H9 (cell line): ENCODE results near the gene SETBP1. TPM values are rescaled to one million over a fixed set of nuclear protein-coding genes. Genes with fewer than 3 reads are reported as not detected.

Experiments used
- DNase-seq: peaks from one replicate; pipeline ENCODE4 v3.0.0-alpha.2; 2017
- H2AFZ ChIP-seq: one replicate; pipeline ENCODE4 v1.6.1; 2013; ENCODE audit warnings: mild to moderate bottlenecking, low read length, control low read depth, moderate library complexity
- H2AK5ac ChIP-seq: 2 replicates; pipeline ENCODE4 v1.6.1; 2013; ENCODE audit warnings: low read length, control low read depth, mixed read lengths; ENCODE audit not compliant: insufficient read length
- H2BK120ac ChIP-seq: one replicate; pipeline ENCODE4 v1.6.1; 2013; ENCODE audit warnings: low read depth, mild to moderate bottlenecking, low read length, control low read depth, inconsistent platforms; ENCODE audit not compliant: poor library complexity, severe bottlenecking
- H2BK12ac ChIP-seq: 2 replicates; pipeline ENCODE4 v1.6.1; 2013; ENCODE audit warnings: low read length, control low read depth, mixed read lengths, low read depth; ENCODE audit not compliant: insufficient read length
- H2BK15ac ChIP-seq: 2 replicates; pipeline ENCODE4 v1.6.1; 2013; ENCODE audit warnings: low read depth, low read length, control low read depth
- H2BK20ac ChIP-seq: one replicate; pipeline ENCODE4 v1.6.1; 2013; ENCODE audit warnings: low read depth, mild to moderate bottlenecking, low read length, control low read depth, inconsistent platforms; ENCODE audit not compliant: poor library complexity, severe bottlenecking
- H2BK5ac ChIP-seq: 2 replicates; pipeline ENCODE4 v1.6.1; 2013; ENCODE audit warnings: low read length, control low read depth, mixed read lengths; ENCODE audit not compliant: insufficient read length
- H3K14ac ChIP-seq: 2 replicates; pipeline ENCODE4 v1.6.1; 2013; ENCODE audit warnings: low read length, control low read depth; ENCODE audit not compliant: insufficient read depth
- H3K18ac ChIP-seq: 2 replicates; pipeline ENCODE4 v1.6.1; 2013; ENCODE audit warnings: low read depth, mild to moderate bottlenecking, mixed read lengths, low read length, control low read depth; ENCODE audit not compliant: insufficient read length
- H3K23ac ChIP-seq: 2 replicates; pipeline ENCODE4 v1.6.1; 2013; ENCODE audit warnings: low read length, control low read depth, mixed read lengths, low read depth; ENCODE audit not compliant: insufficient read length
- H3K23me2 ChIP-seq: 2 replicates; pipeline ENCODE4 v1.6.1; 2013; ENCODE audit warnings: low read depth, mild to moderate bottlenecking, mixed read lengths, low read length, control low read depth; ENCODE audit not compliant: insufficient read length, poor library complexity, severe bottlenecking
- H3K27ac ChIP-seq: 2 replicates; pipeline ENCODE4 v1.5.1; 2013; ENCODE audit warnings: low read length, control low read depth, mixed read lengths, low read depth; ENCODE audit not compliant: insufficient read length
- H3K27me3 ChIP-seq: 2 replicates; pipeline ENCODE4 v1.6.1; 2013; ENCODE audit warnings: low read length, control low read depth, inconsistent platforms; ENCODE audit not compliant: insufficient read depth
- H3K4ac ChIP-seq: 2 replicates; pipeline ENCODE4 v1.6.1; 2013; ENCODE audit warnings: low read depth, mild to moderate bottlenecking, control low read depth, inconsistent platforms, low read length, moderate library complexity
- H3K4me1 ChIP-seq: 2 replicates; pipeline ENCODE4 v1.6.1; 2013; ENCODE audit warnings: low read length, control low read depth, inconsistent platforms; ENCODE audit not compliant: insufficient read depth
- H3K4me2 ChIP-seq: 2 replicates; pipeline ENCODE4 v1.6.1; 2013; ENCODE audit warnings: low read length, control low read depth, mixed read lengths; ENCODE audit not compliant: insufficient read length, insufficient read depth
- H3K56ac ChIP-seq: 2 replicates; pipeline ENCODE4 v1.6.1; 2013; ENCODE audit warnings: low read depth, mild to moderate bottlenecking, mixed read lengths, low read length, control low read depth; ENCODE audit not compliant: insufficient read length
- H3K79me1 ChIP-seq: 2 replicates; pipeline ENCODE4 v1.6.1; 2013; ENCODE audit warnings: low read depth, mild to moderate bottlenecking, moderate library complexity, low read length, control low read depth, inconsistent platforms; ENCODE audit not compliant: insufficient read depth, poor library complexity, severe bottlenecking
- H3K79me2 ChIP-seq: 2 replicates; pipeline ENCODE4 v1.6.1; 2013; ENCODE audit warnings: low read length, control low read depth, inconsistent platforms; ENCODE audit not compliant: insufficient read depth
- H3K9ac ChIP-seq: 2 replicates; pipeline ENCODE4 v1.6.1; 2013; ENCODE audit warnings: low read length, control low read depth, mixed read lengths; ENCODE audit not compliant: insufficient read length; ENCODE audit errors: extremely low read depth
- H3K9me3 ChIP-seq: one replicate; pipeline ENCODE4 v1.6.1; 2013; ENCODE audit warnings: low read depth, low read length, inconsistent platforms; ENCODE audit not compliant: control insufficient read depth
- H3T11ph ChIP-seq: one replicate; pipeline ENCODE4 v1.6.1; 2013; ENCODE audit warnings: mild to moderate bottlenecking, low read length, control low read depth, inconsistent platforms
- H4K20me1 ChIP-seq: one replicate; pipeline ENCODE4 v1.6.1; 2013; ENCODE audit not compliant: control insufficient read depth, insufficient read length, insufficient read depth
- H4K5ac ChIP-seq: 2 replicates; pipeline ENCODE4 v1.6.1; 2013; ENCODE audit warnings: low read depth, mild to moderate bottlenecking, mixed read lengths, low read length, control low read depth; ENCODE audit not compliant: insufficient read length
- H4K8ac ChIP-seq: replicated peaks from 2 replicates; pipeline ENCODE4 v1.6.1; 2013; ENCODE audit warnings: low read length, control low read depth, mixed read lengths, low read depth; ENCODE audit not compliant: insufficient read length
- H4K91ac ChIP-seq: 2 replicates; pipeline ENCODE4 v1.6.1; 2013; ENCODE audit warnings: low read depth, mild to moderate bottlenecking, moderate library complexity, mixed read lengths, low read length, control low read depth; ENCODE audit not compliant: insufficient read length
- H3K27ac Mint-ChIP-seq, 3 experiments: 2 replicates in 2 of 3; 3 replicates in 1 of 3; pipeline ENCODE4 v1.8.0; 2020 to 2021; ENCODE audit warnings: mixed read lengths in 3 of 3, mild to moderate bottlenecking in 1 of 3, moderate library complexity in 1 of 3
- H3K27me3 Mint-ChIP-seq: 2 replicates; pipeline ENCODE4 v1.8.0; 2021; ENCODE audit warnings: low read depth, mild to moderate bottlenecking, moderate library complexity, mixed read lengths
- H3K36me3 Mint-ChIP-seq, 3 experiments: 2 replicates in 2 of 3; 3 replicates in 1 of 3; pipeline ENCODE4 v1.8.0; 2020 to 2021; ENCODE audit warnings: low read depth in 3 of 3, mixed read lengths in 3 of 3; ENCODE audit not compliant: insufficient read depth in 1 of 3
- H3K4me1 Mint-ChIP-seq, 2 experiments: 2 replicates each; pipeline ENCODE4 v1.8.0; 2020; ENCODE audit warnings: mixed read lengths in 2 of 2
- H3K4me3 Mint-ChIP-seq, 2 experiments: 2 replicates in 1 of 2; 3 replicates in 1 of 2; pipeline ENCODE4 v1.8.0; 2020 to 2021; ENCODE audit warnings: mild to moderate bottlenecking in 2 of 2, mixed read lengths in 2 of 2, moderate library complexity in 1 of 2
- H3K9me3 Mint-ChIP-seq, 2 experiments: 2 replicates in 1 of 2; 3 replicates in 1 of 2; pipeline ENCODE4 v1.8.0; 2020; ENCODE audit warnings: mild to moderate bottlenecking in 2 of 2, mixed read lengths in 2 of 2, moderate library complexity in 1 of 2
- CTCF ChIP-seq: fragments of 200-600 bp; sonication (generic); conservative IDR thresholded peaks from 3 replicates; pipeline ENCODE4 v1.8.0; 2021; ENCODE audit warnings: antibody characterized with exemption, mild to moderate bottlenecking
- WGBS: extraction: QIAGEN DNeasy Blood & Tissue Kit; methylation state at CpG from one replicate; pipeline ENCODE4 v1.1.7; 2013; ENCODE audit warnings: missing lambda C conversion rate, low lambda C conversion rate, mixed read lengths; ENCODE audit not compliant: insufficient read length; ENCODE audit errors: extremely low coverage; 5-methylcytosine and 5-hydroxymethylcytosine counted together
- total RNA-seq: library from RNA; stranded (reverse); gene quantifications from 2 replicates; pipeline ENCODE4 v1.2.1, GENCODE V29; 2021

SETBP1 gene
- total RNA-seq, 1 experiment from 2014 or later, result 4.6 TPM

- H3K56ac ChIP-seq, result no peak overlapping the region
- no peak overlapping the region for H3K27ac Mint-ChIP-seq
These were observed 50.3 kb downstream of the SETBP1 start for GRCh38 chr18:44730803-44731529.

More at GRCh38 chr18:44730803-44731529, 50.3 kb downstream of the SETBP1 start:
- no peak overlapping the region for H3K9ac ChIP-seq
- no CpG with 5 or more reads among the region's 7 CpGs for WGBS
- H3K23me2 ChIP-seq, result no peaks in the 10 kb centered on the region
- H4K91ac ChIP-seq, result no peak overlapping the region
- no peak overlapping the region for H2AFZ ChIP-seq
- no peak overlapping the region for H4K8ac ChIP-seq
- H3K27me3 Mint-ChIP-seq, result no peaks in the 10 kb centered on the region
- no peak overlapping the region for H2AK5ac ChIP-seq
- DNase-seq, result no peak
- H3K4me2 ChIP-seq, result no peak overlapping the region
- H4K20me1 ChIP-seq, result no peaks in the 10 kb centered on the region
- H3K4ac ChIP-seq, result no peak overlapping the region
- H3T11ph ChIP-seq, result no peak overlapping the region
- no peaks in the 10 kb centered on the region for H3K9me3 Mint-ChIP-seq
- no peak overlapping the region for H4K5ac ChIP-seq
- peaks cover 7% of the 10 kb centered on the region; the same call in 1 of the 2 replicates for H3K4me1 ChIP-seq
- no peaks in the 10 kb centered on the region; a peak in 2 of 7 replicates for H3K36me3 Mint-ChIP-seq
- H3K18ac ChIP-seq, result no peak overlapping the region
- H2BK12ac ChIP-seq, result no peak overlapping the region
- no peak overlapping the region for H2BK20ac ChIP-seq
- H3K79me2 ChIP-seq, result no peaks in the 10 kb centered on the region
- no peaks in the 10 kb centered on the region for H3K9me3 ChIP-seq
- H3K14ac ChIP-seq, result no peak overlapping the region
- no peaks in the 10 kb centered on the region for H3K79me1 ChIP-seq
- H3K4me1 Mint-ChIP-seq, result peaks cover 17 to 33% of the 10 kb centered on the region in 2 experiments
- H3K27ac ChIP-seq, result no peak overlapping the region
- no peak overlapping the region for H2BK5ac ChIP-seq
- no peak overlapping the region for H3K4me3 Mint-ChIP-seq
- H2BK15ac ChIP-seq, result no peak overlapping the region
- H3K27me3 ChIP-seq, result no peaks in the 10 kb centered on the region
- no peak overlapping the region for H3K23ac ChIP-seq
- no peak for TF ChIP-seq CTCF
- H2BK120ac ChIP-seq, result no peak overlapping the region
